DOHH2 (cell line): Measurements from ENCODE around the gene CR1.
A peak's percentile ranks its signal among the peaks of the same experiment; 100 is the strongest.
"Not testable (repeated sequence)": the region's sequence is repeated elsewhere in the genome, so short reads cannot be mapped to it uniquely, and the experiment has no call there.

Experiments used
- H3F3A ChIP-seq: fragments of 200-600 bp; sonication (generic), shearing (Covaris generic); 2 replicates; pipeline ENCODE4 v1.6.0; 2016; ENCODE audit warnings: antibody characterized with exemption, mild to moderate bottlenecking; ENCODE audit not compliant: control insufficient read depth, insufficient read depth
- H3K27ac ChIP-seq: fragments of 200-600 bp; sonication (generic); 2 replicates; pipeline ENCODE4 v1.5.1; 2014; ENCODE audit warnings: low read depth, mild to moderate bottlenecking, low read length, moderate library complexity
- H3K27me3 ChIP-seq: fragments of 200-600 bp; sonication (generic); 2 replicates; pipeline ENCODE4 v1.6.1; 2014; ENCODE audit warnings: mild to moderate bottlenecking, low read length, mixed read lengths; ENCODE audit not compliant: control insufficient read depth
- H3K36me3 ChIP-seq: fragments of 200-600 bp; sonication (generic); 2 replicates; pipeline ENCODE4 v1.6.1; 2014; ENCODE audit warnings: mild to moderate bottlenecking, low read length, moderate library complexity, mixed read lengths; ENCODE audit not compliant: control insufficient read depth
- H3K4me1 ChIP-seq: fragments of 200-600 bp; sonication (generic); 2 replicates; pipeline ENCODE4 v1.6.1; 2014; ENCODE audit warnings: mild to moderate bottlenecking, low read length, mixed read lengths; ENCODE audit not compliant: control insufficient read depth
- H3K4me2 ChIP-seq: fragments of 200-600 bp; sonication (generic); 2 replicates; pipeline ENCODE4 v1.6.0; 2014; ENCODE audit warnings: mild to moderate bottlenecking, low read length, moderate library complexity
- H3K4me3 ChIP-seq: fragments of 200-600 bp; sonication (generic); 2 replicates; pipeline ENCODE4 v1.5.1; 2014; ENCODE audit warnings: mild to moderate bottlenecking, low read length, mixed read lengths
- H3K79me2 ChIP-seq: fragments of 200-600 bp; sonication (generic); 2 replicates; pipeline ENCODE4 v1.6.1; 2014; ENCODE audit warnings: mild to moderate bottlenecking, low read length, mixed read lengths; ENCODE audit not compliant: control insufficient read depth
- H3K9me2 ChIP-seq: fragments of 200-600 bp; sonication (generic); replicated peaks from 2 replicates; pipeline ENCODE4 v1.6.1; 2014; ENCODE audit warnings: mild to moderate bottlenecking, low read length, mixed read lengths; ENCODE audit not compliant: control insufficient read depth
- H3K9me3 ChIP-seq: fragments of 200-600 bp; sonication (generic); 2 replicates; pipeline ENCODE4 v1.6.1; 2014; ENCODE audit warnings: antibody characterized with exemption, low read length, mixed read lengths; ENCODE audit not compliant: control insufficient read depth, insufficient read depth
- H4K20me1 ChIP-seq: fragments of 200-600 bp; sonication (generic); 2 replicates; pipeline ENCODE4 v1.6.0; 2014; ENCODE audit warnings: low read depth, mild to moderate bottlenecking, antibody characterized with exemption, low read length, moderate library complexity; ENCODE audit not compliant: control insufficient read depth, insufficient read depth
- CTCF ChIP-seq: fragments of 200-600 bp; sonication (generic); IDR thresholded peaks from one replicate; pipeline ENCODE4 v1.5.1; 2014; ENCODE audit warnings: antibody characterized with exemption, mild to moderate bottlenecking, low read depth, low read length; ENCODE audit not compliant: poor library complexity, severe bottlenecking
- EZH2phosphoT487 ChIP-seq: fragments of 200-600 bp; sonication (generic); IDR thresholded peaks from 2 replicates; pipeline ENCODE4 v1.6.1; 2017; ENCODE audit warnings: borderline replicate concordance, mild to moderate bottlenecking, antibody characterized with exemption, low read length, moderate library complexity, mixed read lengths

CR1 gene

GRCh38 chr1:207575381-207575780 lies 79.4 kb downstream of the CR1 start:
- H3K27ac ChIP-seq, H3K4me1 ChIP-seq, H3K9me3 ChIP-seq, H3K36me3 ChIP-seq, H3K9me2 ChIP-seq, H3K4me3 ChIP-seq, H3K4me2 ChIP-seq, H4K20me1 ChIP-seq, H3F3A ChIP-seq, H3K79me2 ChIP-seq, H3K27me3 ChIP-seq: not testable (repeated sequence)

GRCh38 chr1:207578796-207579435 lies 83.0 kb downstream of the CR1 start:
- H3K9me2 ChIP-seq, result no peaks in the 10 kb centered on the region
- peaks cover 11% of the 10 kb centered on the region for H3K27me3 ChIP-seq
- H3K4me3 ChIP-seq, result no peak overlapping the region
- H3K4me2 ChIP-seq, result no peak overlapping the region
- no peaks in the 10 kb centered on the region for H3K9me3 ChIP-seq
- no peaks in the 10 kb centered on the region for H3K79me2 ChIP-seq
- TF ChIP-seq CTCF (no peak), EZH2phosphoT487 (no peak)
- H3K27ac ChIP-seq, result no peak overlapping the region
- H3K36me3 ChIP-seq, result no peaks in the 10 kb centered on the region
- no peaks in the 10 kb centered on the region for H3F3A ChIP-seq
- H4K20me1 ChIP-seq, result no peaks in the 10 kb centered on the region
- no peaks in the 10 kb centered on the region for H3K4me1 ChIP-seq

GRCh38 chr1:207579436-207579799 lies 83.5 kb downstream of the CR1 start:
- Histone ChIP-seq H3K9me2 (no peaks in the 10 kb centered on the region), H3K79me2 (no peaks in the 10 kb centered on the region), H3F3A (no peaks in the 10 kb centered on the region), H3K9me3 (no peaks in the 10 kb centered on the region), H4K20me1 (no peaks in the 10 kb centered on the region), H3K4me3 (no peak overlapping the region), H3K27ac (no peak overlapping the region), H3K27me3 (peaks cover 11% of the 10 kb centered on the region), H3K4me1 (no peaks in the 10 kb centered on the region), H3K36me3 (no peaks in the 10 kb centered on the region), H3K4me2 (no peak overlapping the region)
- TF ChIP-seq EZH2phosphoT487 (no peak), CTCF (peak; percentile 68)

- H3K27me3 ChIP-seq, result peaks cover 19% of the 10 kb centered on the region
- TF ChIP-seq CTCF (no peak), EZH2phosphoT487 (no peak)
- no peaks in the 10 kb centered on the region for H3F3A ChIP-seq
- H3K27ac ChIP-seq, result no peak overlapping the region
- H3K36me3 ChIP-seq, result no peaks in the 10 kb centered on the region
- H3K4me1 ChIP-seq, result no peaks in the 10 kb centered on the region
- no peaks in the 10 kb centered on the region for H3K79me2 ChIP-seq
- no peak overlapping the region for H3K4me2 ChIP-seq
- no peaks in the 10 kb centered on the region for H3K9me3 ChIP-seq
- no peak overlapping the region for H3K4me3 ChIP-seq
- H3K9me2 ChIP-seq, result no peaks in the 10 kb centered on the region
- H4K20me1 ChIP-seq, result no peaks in the 10 kb centered on the region
These were observed 85.7 kb downstream of the CR1 start for GRCh38 chr1:207581496-207582153.

- H3K79me2 ChIP-seq, H3K27me3 ChIP-seq, H3K4me2 ChIP-seq, H3K9me3 ChIP-seq, H3K4me3 ChIP-seq, H3K9me2 ChIP-seq, H3K36me3 ChIP-seq, H3K27ac ChIP-seq, H3F3A ChIP-seq, H3K4me1 ChIP-seq, H4K20me1 ChIP-seq: not testable (repeated sequence)
These were observed 93.5 kb downstream of the CR1 start for GRCh38 chr1:207589506-207589905.

- not testable (repeated sequence) for H3K4me3 ChIP-seq, H3F3A ChIP-seq, H3K4me2 ChIP-seq, H3K4me1 ChIP-seq, H3K9me2 ChIP-seq, H4K20me1 ChIP-seq, H3K27ac ChIP-seq, H3K79me2 ChIP-seq, H3K36me3 ChIP-seq, H3K9me3 ChIP-seq, H3K27me3 ChIP-seq
These were observed 95.2 kb downstream of the CR1 start for GRCh38 chr1:207591205-207591604.
